ENCODE measurements around the gene NEUROG3.

NEUROG3 gene

DNA sequence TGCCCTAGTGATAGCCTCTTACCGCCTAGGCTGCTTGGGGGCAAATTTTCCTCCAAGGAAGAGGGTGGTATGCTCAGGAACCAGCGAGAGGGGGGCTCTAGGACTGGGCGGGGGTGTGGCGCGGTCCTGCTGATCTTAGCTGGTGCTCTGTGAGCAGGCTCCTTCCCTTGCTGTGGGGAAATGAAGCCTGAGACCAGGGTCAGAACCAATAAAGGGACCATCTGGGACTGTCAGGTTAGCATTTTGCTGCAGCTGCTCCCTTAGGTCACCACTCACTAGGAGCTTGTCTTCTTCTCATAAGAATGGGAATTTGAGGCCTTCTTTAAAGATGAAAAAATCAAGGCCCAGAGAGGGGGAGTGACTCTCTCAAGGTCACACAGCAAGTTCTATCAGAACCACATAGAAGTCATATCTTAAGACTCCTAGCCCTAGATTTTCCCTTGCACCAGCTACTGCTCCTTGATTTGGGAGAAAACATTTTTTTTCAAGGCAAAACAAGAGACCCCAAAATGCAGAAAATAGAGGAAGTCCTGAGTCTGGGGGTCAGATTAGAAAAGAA, 2.0 kb upstream of the NEUROG3 start:
- Mint-ChIP-seq H3K27ac (no peak overlapping the region), H3K4me1 (no peaks in the 10 kb centered on the region), H3K4me3 (peak overlapping the region in 1 of 3 experiments; percentile 66), H3K36me3 (ENCODE audit: low read depth) (no peaks in the 10 kb centered on the region), H3K9me3 (no peaks in the 10 kb centered on the region), H3K27me3 (ENCODE audit: low read depth) (peaks cover 99% of the 10 kb centered on the region)
- no peak for TF ChIP-seq CTCF (IDR thresholded peaks at IDR 0.05; ENCODE audit: unreplicated experiment in 3 of 3)

- no peaks in the 10 kb centered on the region for H3K9me3 Mint-ChIP-seq
- no peaks in the 10 kb centered on the region for H3K4me1 Mint-ChIP-seq
- H3K27ac Mint-ChIP-seq = no peak overlapping the region
- no peak for TF ChIP-seq CTCF (IDR thresholded peaks at IDR 0.05; ENCODE audit: unreplicated experiment in 3 of 3)
- H3K4me3 Mint-ChIP-seq = peak overlapping the region; percentile 22 to 76 (median 66)
- no peaks in the 10 kb centered on the region for H3K36me3 Mint-ChIP-seq (ENCODE audit: low read depth)
- H3K27me3 Mint-ChIP-seq (ENCODE audit: low read depth) = peaks cover 99% of the 10 kb centered on the region
Observed at GRCh38 chr10:69574571-69574978, 1.4 kb upstream of the NEUROG3 start.

DNA sequence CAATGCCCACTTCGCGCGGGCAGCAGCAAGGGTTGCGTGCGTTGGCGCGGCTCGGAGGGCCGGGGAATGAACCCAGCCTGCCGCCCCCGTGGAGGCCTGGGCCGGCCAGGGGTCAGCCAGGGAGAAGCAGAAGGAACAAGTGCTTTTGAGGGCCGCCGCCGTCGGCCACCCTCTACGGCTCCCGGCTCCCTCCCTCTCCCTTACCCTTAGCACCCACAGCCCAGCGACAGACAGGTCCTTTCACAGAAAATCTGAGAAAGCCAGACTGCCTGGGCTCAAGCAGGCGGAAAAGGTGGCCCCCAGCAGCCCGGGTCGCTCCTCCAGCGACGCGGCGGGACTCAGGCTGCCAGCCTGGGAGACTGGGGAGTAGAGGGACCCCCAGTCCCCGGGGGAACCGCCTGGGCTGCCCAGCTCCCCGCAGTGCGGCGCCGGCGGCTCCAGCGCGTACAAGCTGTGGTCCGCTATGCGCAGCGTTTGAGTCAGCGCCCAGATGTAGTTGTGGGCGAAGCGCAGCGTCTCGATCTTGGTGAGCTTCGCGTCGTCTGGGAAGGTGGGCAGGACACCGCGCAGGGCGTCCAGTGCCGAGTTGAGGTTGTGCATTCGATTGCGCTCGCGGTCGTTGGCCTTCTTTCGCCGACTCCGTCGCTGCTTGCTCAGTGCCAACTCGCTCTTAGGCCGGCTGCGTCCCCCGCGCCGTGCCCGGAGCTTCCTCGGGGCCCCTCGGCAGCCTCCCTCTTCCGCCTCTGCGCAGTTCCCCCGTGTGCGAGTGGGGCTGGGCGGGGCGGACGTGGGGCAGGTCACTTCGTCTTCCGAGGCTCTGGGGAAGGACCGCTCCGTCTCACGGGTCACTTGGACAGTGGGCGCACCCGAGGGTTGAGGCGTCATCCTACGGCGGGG, 815 bp downstream of the NEUROG3 start:
- Mint-ChIP-seq H3K4me3 (peak overlapping the region in 2 of 3 experiments; percentile 25 to 70), H3K27me3 (ENCODE audit: low read depth) (peaks cover 99% of the 10 kb centered on the region), H3K4me1 (no peaks in the 10 kb centered on the region), H3K36me3 (ENCODE audit: low read depth) (no peaks in the 10 kb centered on the region), H3K27ac (no peak overlapping the region), H3K9me3 (peaks cover 4% of the 10 kb centered on the region)
- no peak for TF ChIP-seq CTCF (IDR thresholded peaks at IDR 0.05; ENCODE audit: unreplicated experiment in 3 of 3)

DNA sequence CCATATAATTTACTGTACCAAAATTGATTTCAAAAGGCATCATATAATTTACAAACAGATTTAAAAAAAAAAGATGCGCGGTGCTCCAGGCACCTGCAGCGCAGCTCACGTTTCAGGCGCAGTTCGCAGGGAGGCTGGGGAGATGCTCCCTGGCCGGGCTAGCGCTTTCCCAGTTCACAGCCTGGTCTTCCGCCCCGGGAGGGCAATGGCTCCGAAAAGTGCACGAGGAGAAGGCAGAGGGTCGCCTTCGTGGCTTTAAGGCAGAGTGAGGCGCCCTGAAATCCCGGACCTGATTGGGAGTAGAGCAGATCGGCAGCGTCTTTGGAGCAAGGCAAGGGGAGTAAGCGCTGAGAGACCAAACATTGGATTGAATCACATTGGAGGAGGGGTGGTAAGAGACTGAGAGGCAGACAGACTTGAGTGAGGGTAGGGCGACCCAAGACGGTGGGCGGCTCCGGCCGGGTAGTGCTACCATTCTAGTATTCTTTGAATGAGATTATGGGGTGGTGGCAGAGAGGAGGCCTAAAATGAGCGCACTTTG, 1.5 kb downstream of the NEUROG3 start:
- Mint-ChIP-seq H3K9me3 (peaks cover 4% of the 10 kb centered on the region), H3K4me3 (peak overlapping the region in 2 of 3 experiments; percentile 14 to 25)

DNA sequence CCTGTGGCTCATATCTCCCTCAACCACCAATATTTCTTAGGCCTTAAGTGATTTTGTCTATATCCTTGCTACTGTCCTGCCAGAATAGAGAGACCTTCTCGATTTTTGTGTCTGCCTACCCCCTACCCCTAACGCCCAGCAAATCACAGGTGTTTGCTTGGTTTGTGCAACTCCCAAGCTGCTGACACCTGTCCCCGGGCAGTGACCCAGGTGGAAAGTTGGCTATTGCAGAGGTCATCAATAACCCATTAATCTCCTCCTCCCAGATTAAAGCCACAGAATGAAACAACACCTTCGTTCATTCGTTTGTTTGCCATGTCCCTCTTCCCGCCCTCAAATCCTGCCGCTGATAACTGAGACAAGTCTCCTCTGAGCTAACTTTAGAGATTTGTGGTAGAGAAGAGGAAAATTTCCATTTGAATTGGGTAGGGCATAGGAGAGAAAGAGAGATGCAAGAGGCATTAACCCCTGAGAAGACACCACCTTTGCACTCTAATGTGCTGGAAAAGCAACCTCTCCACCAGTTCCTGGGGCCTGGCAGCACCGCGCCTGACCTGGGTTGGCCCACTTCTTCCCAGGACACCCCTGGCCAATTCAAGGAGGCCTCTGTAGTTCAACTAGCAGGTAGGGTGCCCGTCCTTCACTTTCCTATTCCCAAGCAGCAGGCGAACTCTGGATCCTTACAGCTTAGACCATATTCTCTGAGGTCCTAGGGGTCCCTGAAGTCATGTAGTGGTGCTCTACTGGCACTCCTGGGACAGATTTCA, 3.0 kb downstream of the NEUROG3 start:
- Mint-ChIP-seq H3K4me3 (no peak overlapping the region), H3K36me3 (ENCODE audit: low read depth) (no peaks in the 10 kb centered on the region), H3K27ac (no peak overlapping the region), H3K9me3 (peaks cover 7% of the 10 kb centered on the region), H3K27me3 (ENCODE audit: low read depth) (peaks cover 98% of the 10 kb centered on the region), H3K4me1 (no peaks in the 10 kb centered on the region)
- no peak for TF ChIP-seq CTCF (IDR thresholded peaks at IDR 0.05; ENCODE audit: unreplicated experiment in 3 of 3)

More for the DNA sequence above, 1.5 kb downstream of the NEUROG3 start:
- no peak for TF ChIP-seq CTCF (IDR thresholded peaks at IDR 0.05; ENCODE audit: unreplicated experiment in 3 of 3)
- no peak overlapping the region for H3K27ac Mint-ChIP-seq
- peaks cover 98% of the 10 kb centered on the region for H3K27me3 Mint-ChIP-seq (ENCODE audit: low read depth)
- H3K4me1 Mint-ChIP-seq = no peaks in the 10 kb centered on the region
- H3K36me3 Mint-ChIP-seq (ENCODE audit: low read depth) = no peaks in the 10 kb centered on the region

All from nephron (organoid).